ENCODE results near the gene PIGW.
"Not testable (repeated sequence)": the region's sequence is repeated elsewhere in the genome, so short reads cannot be mapped to it uniquely, and the experiment has no call there.

Gene PIGW

DNA sequence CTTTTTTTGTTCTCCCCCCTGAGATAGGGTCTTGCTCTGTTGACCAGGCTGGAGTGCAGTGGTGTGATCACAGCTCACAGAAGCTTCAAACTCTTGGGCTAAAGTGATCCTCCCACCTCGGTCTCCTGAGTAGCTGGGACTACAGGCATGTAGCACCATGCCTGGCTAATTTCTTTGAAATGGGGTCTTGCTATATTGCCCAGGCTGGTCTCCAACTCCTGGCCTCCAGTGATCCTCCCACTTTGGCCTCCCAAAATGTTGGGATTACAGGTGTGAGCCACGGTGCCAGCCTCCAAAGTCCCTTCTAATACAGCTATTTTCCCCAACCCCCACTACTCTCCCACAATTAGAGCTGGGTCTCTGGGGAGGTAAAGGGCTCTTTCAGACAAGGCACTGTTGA lies 26.3 kb upstream of the PIGW start:
- H3K23ac ChIP-seq (ENCODE audit: low read depth, low read length, poor library complexity); H3K27ac ChIP-seq (replicated peaks; ENCODE audit: low read length); H4K8ac ChIP-seq (ENCODE audit: low read depth, low read length); H3K4me2 ChIP-seq (ENCODE audit: insufficient read depth, low read length, poor library complexity, severe bottlenecking); H3K4me3 ChIP-seq (ENCODE audit: low read length in 2 of 2); H2AFZ ChIP-seq (ENCODE audit: low read length); DNase-seq (ENCODE audit: low spot score); H2AK5ac ChIP-seq (ENCODE audit: low read depth, low read length); H3K9ac ChIP-seq (ENCODE audit: low read depth, low read length, poor library complexity); H4K91ac ChIP-seq (ENCODE audit: low read depth, low read length, poor library complexity); H3K14ac ChIP-seq (ENCODE audit: low read length); H3K4me1 ChIP-seq (ENCODE audit: control insufficient read depth in 2 of 2, insufficient read depth in 1 of 2, low read depth in 1 of 2, low read length in 2 of 2); H2BK15ac ChIP-seq (ENCODE audit: low read length); H2BK12ac ChIP-seq (ENCODE audit: low read length); H3K9me3 ChIP-seq (replicated peaks in 1 of 2; ENCODE audit: control insufficient read depth in 2 of 2, insufficient read depth in 1 of 2, low read depth in 1 of 2, low read length in 2 of 2); H3K27me3 ChIP-seq (ENCODE audit: control insufficient read depth in 3 of 3, insufficient read depth in 3 of 3, low read depth in 1 of 3, low read length in 3 of 3); H3K79me1 ChIP-seq (ENCODE audit: low read depth, low read length); H2BK120ac ChIP-seq (ENCODE audit: low read depth, low read length); H3K18ac ChIP-seq (ENCODE audit: low read length); H2BK5ac ChIP-seq (ENCODE audit: low read length); H3K4ac ChIP-seq (ENCODE audit: low read length): not testable (repeated sequence)
- H3K36me3 ChIP-seq (replicated peaks in 1 of 2; ENCODE audit: control insufficient read depth in 2 of 2, insufficient read depth in 2 of 2, low read length in 2 of 2): peaks cover 51 to 95% of the 10 kb centered on the region in 2 donors
- WGBS, 2 donors (ENCODE audit: extremely low coverage in 2 of 2, insufficient read length in 2 of 2, insufficient replicate concordance in 1 of 2): no CpG with 5 or more reads among the region's 2 CpGs

DNA sequence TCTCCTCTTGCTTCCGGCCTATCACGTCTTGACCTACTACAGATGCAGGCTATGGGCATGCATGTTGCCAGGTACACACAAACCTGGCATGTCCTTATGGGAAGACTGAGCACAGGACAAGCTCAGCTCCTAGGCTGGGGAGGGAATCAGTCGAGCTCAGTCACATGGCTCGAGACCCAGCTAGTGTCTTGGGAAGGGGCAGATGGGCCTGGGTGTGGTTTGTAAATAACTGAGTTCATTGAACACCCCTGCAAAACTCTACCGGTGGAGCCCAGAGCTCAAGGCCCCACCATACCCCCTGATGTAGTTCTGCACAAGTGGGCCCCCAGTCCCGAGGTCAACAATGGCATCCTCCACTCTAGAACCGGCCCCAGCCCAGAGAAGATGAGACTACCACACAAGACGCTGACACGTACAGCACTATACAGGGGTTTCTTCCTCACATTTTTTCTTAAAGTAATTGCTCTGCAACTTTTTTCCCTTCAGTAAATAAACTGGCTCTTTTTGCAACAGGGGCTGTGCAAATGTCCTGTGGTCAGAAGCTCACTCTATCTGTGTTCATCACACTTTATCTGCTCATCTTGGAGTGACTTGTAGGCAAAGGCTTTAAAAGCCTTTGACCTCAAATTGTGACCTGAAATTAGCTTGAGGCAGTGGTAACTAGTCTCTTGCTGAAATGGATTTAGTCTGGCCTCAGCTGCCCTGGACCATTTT lies 25.4 kb upstream of the PIGW start:
- Histone ChIP-seq H3K18ac (ENCODE audit: low read length) (no peak overlapping the region), H2AFZ (ENCODE audit: low read length) (no peak overlapping the region), H3K4ac (ENCODE audit: low read length) (no peak overlapping the region), H3K4me3 (ENCODE audit: low read length in 2 of 2) (no peak overlapping the region), H3K4me2 (ENCODE audit: insufficient read depth, low read length, poor library complexity, severe bottlenecking) (no peak overlapping the region), H3K23ac (ENCODE audit: low read depth, low read length, poor library complexity) (no peak overlapping the region), H3K9ac (ENCODE audit: low read depth, low read length, poor library complexity) (no peak overlapping the region), H2BK12ac (ENCODE audit: low read length) (no peak overlapping the region), H2BK5ac (ENCODE audit: low read length) (no peak overlapping the region), H4K91ac (ENCODE audit: low read depth, low read length, poor library complexity) (no peak overlapping the region), H4K8ac (ENCODE audit: low read depth, low read length) (no peak overlapping the region), H3K14ac (ENCODE audit: low read length) (no peak overlapping the region), H3K4me1 (ENCODE audit: control insufficient read depth in 2 of 2, insufficient read depth in 1 of 2, low read depth in 1 of 2, low read length in 2 of 2) (no peaks in the 10 kb centered on the region), H3K27me3 (ENCODE audit: control insufficient read depth in 3 of 3, insufficient read depth in 3 of 3, low read depth in 1 of 3, low read length in 3 of 3) (no peaks in the 10 kb centered on the region), H2BK15ac (ENCODE audit: low read length) (no peak overlapping the region), H2BK120ac (ENCODE audit: low read depth, low read length) (no peak overlapping the region), H3K36me3 (replicated peaks in 1 of 2; ENCODE audit: control insufficient read depth in 2 of 2, insufficient read depth in 2 of 2, low read length in 2 of 2) (peaks cover 48 to 95% of the 10 kb centered on the region in 2 donors), H3K27ac (replicated peaks; ENCODE audit: low read length) (no peak overlapping the region), H3K9me3 (replicated peaks in 1 of 2; ENCODE audit: control insufficient read depth in 2 of 2, insufficient read depth in 1 of 2, low read depth in 1 of 2, low read length in 2 of 2) (no peaks in the 10 kb centered on the region), H3K79me1 (ENCODE audit: low read depth, low read length) (no peaks in the 10 kb centered on the region), H2AK5ac (ENCODE audit: low read depth, low read length) (no peak overlapping the region)
- no CpG with 5 or more reads among the region's 9 CpGs for WGBS, 2 donors (ENCODE audit: extremely low coverage in 2 of 2, insufficient read length in 2 of 2, insufficient replicate concordance in 1 of 2)
- no peak for DNase-seq (ENCODE audit: low spot score)

DNA sequence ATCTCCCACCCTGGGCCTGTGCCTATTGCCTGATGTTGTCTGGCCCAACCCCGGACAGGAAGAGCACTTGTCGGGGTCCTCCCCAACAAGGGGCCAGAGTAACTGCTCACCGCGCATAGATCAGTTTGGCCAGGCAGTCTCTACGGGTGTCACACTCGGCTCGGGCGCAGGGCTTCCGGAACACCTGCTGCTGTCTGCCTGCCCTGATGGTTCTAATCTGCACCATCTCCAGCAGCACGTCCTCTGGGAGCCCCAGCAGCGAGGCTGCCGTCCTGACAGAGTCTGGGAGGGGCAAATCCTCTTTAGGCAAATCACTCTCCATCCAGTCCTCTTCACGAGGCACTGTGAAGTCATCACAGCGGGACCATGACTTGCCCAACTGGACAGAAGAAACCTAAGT lies 24.2 kb upstream of the PIGW start:
- no peak for DNase-seq (ENCODE audit: low spot score)
- H2BK5ac ChIP-seq (ENCODE audit: low read length): no peak overlapping the region
- no peak overlapping the region for H3K27ac ChIP-seq (replicated peaks; ENCODE audit: low read length)
- no peaks in the 10 kb centered on the region for H3K79me1 ChIP-seq (ENCODE audit: low read depth, low read length)
- H4K91ac ChIP-seq (ENCODE audit: low read depth, low read length, poor library complexity): no peak overlapping the region
- H3K4ac ChIP-seq (ENCODE audit: low read length): no peak overlapping the region
- peaks cover 44 to 96% of the 10 kb centered on the region in 2 donors for H3K36me3 ChIP-seq (replicated peaks in 1 of 2; ENCODE audit: control insufficient read depth in 2 of 2, insufficient read depth in 2 of 2, low read length in 2 of 2)
- no peak overlapping the region for H3K18ac ChIP-seq (ENCODE audit: low read length)
- WGBS, 2 donors (ENCODE audit: extremely low coverage in 2 of 2, insufficient read length in 2 of 2, insufficient replicate concordance in 1 of 2): no CpG with 5 or more reads among the region's 14 CpGs
- no peaks in the 10 kb centered on the region for H3K27me3 ChIP-seq (ENCODE audit: control insufficient read depth in 3 of 3, insufficient read depth in 3 of 3, low read depth in 1 of 3, low read length in 3 of 3)
- H4K8ac ChIP-seq (ENCODE audit: low read depth, low read length): no peak overlapping the region
- H3K4me3 ChIP-seq (ENCODE audit: low read length in 2 of 2): no peak overlapping the region
- H2AK5ac ChIP-seq (ENCODE audit: low read depth, low read length): no peak overlapping the region
- no peak overlapping the region for H2BK12ac ChIP-seq (ENCODE audit: low read length)
- H3K9me3 ChIP-seq (replicated peaks in 1 of 2; ENCODE audit: control insufficient read depth in 2 of 2, insufficient read depth in 1 of 2, low read depth in 1 of 2, low read length in 2 of 2): no peaks in the 10 kb centered on the region
- no peak overlapping the region for H3K9ac ChIP-seq (ENCODE audit: low read depth, low read length, poor library complexity)
- no peak overlapping the region for H3K4me2 ChIP-seq (ENCODE audit: insufficient read depth, low read length, poor library complexity, severe bottlenecking)
- H2BK120ac ChIP-seq (ENCODE audit: low read depth, low read length): no peak overlapping the region
- no peak overlapping the region for H3K23ac ChIP-seq (ENCODE audit: low read depth, low read length, poor library complexity)
- no peak overlapping the region for H3K14ac ChIP-seq (ENCODE audit: low read length)
- H3K4me1 ChIP-seq (ENCODE audit: control insufficient read depth in 2 of 2, insufficient read depth in 1 of 2, low read depth in 1 of 2, low read length in 2 of 2): no peaks in the 10 kb centered on the region
- H2AFZ ChIP-seq (ENCODE audit: low read length): no peak overlapping the region
- no peak overlapping the region for H2BK15ac ChIP-seq (ENCODE audit: low read length)

DNA sequence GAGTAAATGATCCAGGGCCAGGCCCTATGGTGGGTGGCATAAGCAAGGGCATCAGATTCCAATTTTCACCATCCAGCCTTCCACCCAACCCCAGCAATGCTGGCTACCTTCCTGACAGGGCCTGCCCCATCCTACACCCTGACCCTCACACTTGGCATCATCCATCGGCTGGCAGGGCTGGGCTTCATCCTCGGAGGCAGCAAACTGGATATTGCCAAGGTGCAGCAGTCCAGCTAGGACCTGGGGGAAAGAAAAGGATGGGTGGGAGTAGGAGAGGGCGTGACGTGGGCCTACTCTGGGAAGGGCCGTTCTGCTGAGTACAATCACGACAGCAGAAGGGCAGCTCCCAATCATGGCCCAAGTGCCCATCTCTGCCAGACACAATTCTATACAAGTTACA lies 23.6 kb upstream of the PIGW start:
- no peak overlapping the region for H3K4ac ChIP-seq (ENCODE audit: low read length)
- H3K27me3 ChIP-seq (ENCODE audit: control insufficient read depth in 3 of 3, insufficient read depth in 3 of 3, low read depth in 1 of 3, low read length in 3 of 3): no peaks in the 10 kb centered on the region
- no peaks in the 10 kb centered on the region for H3K79me1 ChIP-seq (ENCODE audit: low read depth, low read length)
- H3K4me1 ChIP-seq (ENCODE audit: control insufficient read depth in 2 of 2, insufficient read depth in 1 of 2, low read depth in 1 of 2, low read length in 2 of 2): no peaks in the 10 kb centered on the region
- no peak overlapping the region for H3K4me3 ChIP-seq (ENCODE audit: low read length in 2 of 2)
- no peak overlapping the region for H2AK5ac ChIP-seq (ENCODE audit: low read depth, low read length)
- no peak overlapping the region for H2BK12ac ChIP-seq (ENCODE audit: low read length)
- H2BK5ac ChIP-seq (ENCODE audit: low read length): no peak overlapping the region
- H3K36me3 ChIP-seq (replicated peaks in 1 of 2; ENCODE audit: control insufficient read depth in 2 of 2, insufficient read depth in 2 of 2, low read length in 2 of 2): peaks cover 42 to 96% of the 10 kb centered on the region in 2 donors
- H2BK120ac ChIP-seq (ENCODE audit: low read depth, low read length): no peak overlapping the region
- H3K14ac ChIP-seq (ENCODE audit: low read length): no peak overlapping the region
- no peak overlapping the region for H2AFZ ChIP-seq (ENCODE audit: low read length)
- no peak overlapping the region for H3K27ac ChIP-seq (replicated peaks; ENCODE audit: low read length)
- DNase-seq (ENCODE audit: low spot score): no peak
- H3K18ac ChIP-seq (ENCODE audit: low read length): no peak overlapping the region
- no peak overlapping the region for H4K8ac ChIP-seq (ENCODE audit: low read depth, low read length)
- no CpG with 5 or more reads among the region's 6 CpGs for WGBS, 2 donors (ENCODE audit: extremely low coverage in 2 of 2, insufficient read length in 2 of 2, insufficient replicate concordance in 1 of 2)
- no peak overlapping the region for H4K91ac ChIP-seq (ENCODE audit: low read depth, low read length, poor library complexity)
- no peak overlapping the region for H3K23ac ChIP-seq (ENCODE audit: low read depth, low read length, poor library complexity)
- no peak overlapping the region for H2BK15ac ChIP-seq (ENCODE audit: low read length)
- peak overlapping the region; percentile 71 for H3K9ac ChIP-seq (ENCODE audit: low read depth, low read length, poor library complexity)
- H3K9me3 ChIP-seq (replicated peaks in 1 of 2; ENCODE audit: control insufficient read depth in 2 of 2, insufficient read depth in 1 of 2, low read depth in 1 of 2, low read length in 2 of 2): no peaks in the 10 kb centered on the region
- H3K4me2 ChIP-seq (ENCODE audit: insufficient read depth, low read length, poor library complexity, severe bottlenecking): no peak overlapping the region
